OCI-LY3 (cell line): Measurements from ENCODE around the gene ATP10A.

Experiments used
- EZH2phosphoT487 ChIP-seq: fragments of 200-600 bp; shearing (Covaris generic); IDR thresholded peaks from 2 replicates; pipeline ENCODE4 v1.6.1; 2018; ENCODE audit warnings: antibody characterized with exemption, mixed run types, low read depth
- TF ChIP-seq, protein P1 (sequence below): fragments of 200-600, 300-600 bp; sonication (generic); IDR thresholded peaks from 2 replicates; pipeline ENCODE4 v1.5.1; 2014; ENCODE audit warnings: antibody characterized with exemption, low read length, low read depth

DNA sequence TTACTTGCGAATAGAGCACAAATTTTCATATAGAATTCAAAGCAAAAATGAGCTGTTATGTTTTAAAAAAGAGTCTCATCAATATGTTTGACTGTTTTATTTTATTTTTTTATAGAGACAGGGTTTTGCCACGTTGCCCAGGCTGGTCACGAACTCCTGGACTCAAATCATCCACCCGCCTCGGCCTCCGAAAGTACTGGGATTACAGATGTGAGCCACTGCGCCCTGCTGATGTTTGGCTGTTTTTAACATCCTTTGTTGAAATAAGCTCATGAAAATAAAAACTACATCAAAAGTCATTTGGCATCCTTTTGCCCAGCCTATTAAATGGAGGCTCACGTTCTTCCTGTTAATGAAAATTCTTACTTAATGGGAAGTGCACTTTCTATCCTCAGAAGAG is 154.7 kb downstream of the ATP10A start:
- TF ChIP-seq, protein P1, sequence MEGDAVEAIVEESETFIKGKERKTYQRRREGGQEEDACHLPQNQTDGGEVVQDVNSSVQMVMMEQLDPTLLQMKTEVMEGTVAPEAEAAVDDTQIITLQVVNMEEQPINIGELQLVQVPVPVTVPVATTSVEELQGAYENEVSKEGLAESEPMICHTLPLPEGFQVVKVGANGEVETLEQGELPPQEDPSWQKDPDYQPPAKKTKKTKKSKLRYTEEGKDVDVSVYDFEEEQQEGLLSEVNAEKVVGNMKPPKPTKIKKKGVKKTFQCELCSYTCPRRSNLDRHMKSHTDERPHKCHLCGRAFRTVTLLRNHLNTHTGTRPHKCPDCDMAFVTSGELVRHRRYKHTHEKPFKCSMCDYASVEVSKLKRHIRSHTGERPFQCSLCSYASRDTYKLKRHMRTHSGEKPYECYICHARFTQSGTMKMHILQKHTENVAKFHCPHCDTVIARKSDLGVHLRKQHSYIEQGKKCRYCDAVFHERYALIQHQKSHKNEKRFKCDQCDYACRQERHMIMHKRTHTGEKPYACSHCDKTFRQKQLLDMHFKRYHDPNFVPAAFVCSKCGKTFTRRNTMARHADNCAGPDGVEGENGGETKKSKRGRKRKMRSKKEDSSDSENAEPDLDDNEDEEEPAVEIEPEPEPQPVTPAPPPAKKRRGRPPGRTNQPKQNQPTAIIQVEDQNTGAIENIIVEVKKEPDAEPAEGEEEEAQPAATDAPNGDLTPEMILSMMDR, result no peak
- TF ChIP-seq EZH2phosphoT487, result no peak
